Measurements from ENCODE around the gene ZC3H12A.

DNA sequence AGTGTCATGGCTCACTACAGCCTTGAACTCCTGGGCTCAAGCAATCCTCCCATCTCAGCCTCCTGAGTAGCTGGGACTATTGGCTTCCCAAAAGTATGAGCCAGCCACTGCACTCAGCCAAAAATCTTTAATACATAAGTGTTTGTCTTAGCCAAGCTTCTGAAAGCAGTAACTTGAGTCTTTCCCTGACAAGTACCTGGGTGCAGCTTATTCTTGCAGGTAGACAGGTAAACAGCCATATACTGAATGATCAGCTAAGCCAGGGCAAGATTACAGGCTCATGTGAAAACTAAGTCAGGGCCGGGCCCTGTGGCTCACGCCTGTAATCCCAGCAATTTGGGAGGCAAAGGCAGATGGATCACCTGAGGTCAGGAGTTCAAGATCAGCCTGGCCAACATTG is 32.4 kb downstream of the ZC3H12A start:
- TF ChIP-seq, protein P1, sequence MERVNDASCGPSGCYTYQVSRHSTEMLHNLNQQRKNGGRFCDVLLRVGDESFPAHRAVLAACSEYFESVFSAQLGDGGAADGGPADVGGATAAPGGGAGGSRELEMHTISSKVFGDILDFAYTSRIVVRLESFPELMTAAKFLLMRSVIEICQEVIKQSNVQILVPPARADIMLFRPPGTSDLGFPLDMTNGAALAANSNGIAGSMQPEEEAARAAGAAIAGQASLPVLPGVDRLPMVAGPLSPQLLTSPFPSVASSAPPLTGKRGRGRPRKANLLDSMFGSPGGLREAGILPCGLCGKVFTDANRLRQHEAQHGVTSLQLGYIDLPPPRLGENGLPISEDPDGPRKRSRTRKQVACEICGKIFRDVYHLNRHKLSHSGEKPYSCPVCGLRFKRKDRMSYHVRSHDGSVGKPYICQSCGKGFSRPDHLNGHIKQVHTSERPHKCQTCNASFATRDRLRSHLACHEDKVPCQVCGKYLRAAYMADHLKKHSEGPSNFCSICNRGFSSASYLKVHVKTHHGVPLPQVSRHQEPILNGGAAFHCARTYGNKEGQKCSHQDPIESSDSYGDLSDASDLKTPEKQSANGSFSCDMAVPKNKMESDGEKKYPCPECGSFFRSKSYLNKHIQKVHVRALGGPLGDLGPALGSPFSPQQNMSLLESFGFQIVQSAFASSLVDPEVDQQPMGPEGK (CRISPR knock-in tag; IDR thresholded peaks at IDR 0.05; ENCODE audit: borderline replicate concordance) = no peak
- TF ChIP-seq ESRRG (CRISPR knock-in tag; IDR thresholded peaks at IDR 0.05) = no peak
- TF ChIP-seq BACH2 (CRISPR knock-in tag; IDR thresholded peaks at IDR 0.05; ENCODE audit: borderline replicate concordance) = no peak
- TF ChIP-seq, protein P2, sequence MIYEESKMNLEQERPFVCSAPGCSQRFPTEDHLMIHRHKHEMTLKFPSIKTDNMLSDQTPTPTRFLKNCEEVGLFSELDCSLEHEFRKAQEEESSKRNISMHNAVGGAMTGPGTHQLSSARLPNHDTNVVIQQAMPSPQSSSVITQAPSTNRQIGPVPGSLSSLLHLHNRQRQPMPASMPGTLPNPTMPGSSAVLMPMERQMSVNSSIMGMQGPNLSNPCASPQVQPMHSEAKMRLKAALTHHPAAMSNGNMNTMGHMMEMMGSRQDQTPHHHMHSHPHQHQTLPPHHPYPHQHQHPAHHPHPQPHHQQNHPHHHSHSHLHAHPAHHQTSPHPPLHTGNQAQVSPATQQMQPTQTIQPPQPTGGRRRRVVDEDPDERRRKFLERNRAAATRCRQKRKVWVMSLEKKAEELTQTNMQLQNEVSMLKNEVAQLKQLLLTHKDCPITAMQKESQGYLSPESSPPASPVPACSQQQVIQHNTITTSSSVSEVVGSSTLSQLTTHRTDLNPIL (CRISPR knock-in tag; IDR thresholded peaks at IDR 0.05; ENCODE audit: low read depth) = no peak
- no peak for TF ChIP-seq SNAI2 (CRISPR knock-in tag; IDR thresholded peaks at IDR 0.05)
